Measurements from ENCODE around the gene HSP90AB1.

Gene HSP90AB1

GRCh38 chr6:44263354-44264100 is 16.6 kb downstream of the HSP90AB1 start:
- Histone ChIP-seq H3K4me2 (ENCODE audit: low read length) (peak overlapping the region; percentile 90), H3K9me3 (ENCODE audit: control insufficient read depth, insufficient read depth, low read length) (no peaks in the 10 kb centered on the region), H3K27ac (ENCODE audit: low read depth, low read length) (peak overlapping the region; percentile 93), H3K4me3 (ENCODE audit: low read length) (peak overlapping the region; percentile 86), H3K27me3 (ENCODE audit: control insufficient read depth, low read length) (peaks cover 5% of the 10 kb centered on the region), H3K9me2 (replicated peaks; ENCODE audit: control insufficient read depth, low read length) (no peaks in the 10 kb centered on the region), H3K4me1 (ENCODE audit: control insufficient read depth, low read length) (peaks cover 67% of the 10 kb centered on the region), H4K20me1 (ENCODE audit: control insufficient read depth, insufficient read depth, low read depth, low read length) (no peaks in the 10 kb centered on the region), H3K79me2 (ENCODE audit: control insufficient read depth, low read length) (peaks cover 42% of the 10 kb centered on the region), H3F3A (ENCODE audit: control insufficient read depth, insufficient read depth) (peaks cover 18% of the 10 kb centered on the region), H3K36me3 (ENCODE audit: control insufficient read depth, low read length) (peaks cover 61% of the 10 kb centered on the region)
- TF ChIP-seq CTCF (IDR thresholded peaks at IDR 0.05; ENCODE audit: low read depth, low read length, poor library complexity, severe bottlenecking) (no peak), EZH2phosphoT487 (IDR thresholded peaks at IDR 0.05; ENCODE audit: borderline replicate concordance, low read length) (no peak)

- Histone ChIP-seq H3K4me3 (ENCODE audit: low read length) (peak overlapping the region; percentile 86), H3K4me1 (ENCODE audit: control insufficient read depth, low read length) (peaks cover 62% of the 10 kb centered on the region), H3K27ac (ENCODE audit: low read depth, low read length) (peak overlapping the region; percentile 93), H3K27me3 (ENCODE audit: control insufficient read depth, low read length) (peaks cover 13% of the 10 kb centered on the region), H3K36me3 (ENCODE audit: control insufficient read depth, low read length) (peaks cover 53% of the 10 kb centered on the region), H3F3A (ENCODE audit: control insufficient read depth, insufficient read depth) (peaks cover 15% of the 10 kb centered on the region), H3K9me2 (replicated peaks; ENCODE audit: control insufficient read depth, low read length) (no peaks in the 10 kb centered on the region), H3K4me2 (ENCODE audit: low read length) (peak overlapping the region; percentile 90), H3K9me3 (ENCODE audit: control insufficient read depth, insufficient read depth, low read length) (no peaks in the 10 kb centered on the region), H3K79me2 (ENCODE audit: control insufficient read depth, low read length) (peaks cover 42% of the 10 kb centered on the region), H4K20me1 (ENCODE audit: control insufficient read depth, insufficient read depth, low read depth, low read length) (no peaks in the 10 kb centered on the region)
- TF ChIP-seq EZH2phosphoT487 (IDR thresholded peaks at IDR 0.05; ENCODE audit: borderline replicate concordance, low read length): no peak
- no peak for TF ChIP-seq CTCF (IDR thresholded peaks at IDR 0.05; ENCODE audit: low read depth, low read length, poor library complexity, severe bottlenecking)
These were observed 17.5 kb downstream of the HSP90AB1 start for GRCh38 chr6:44264154-44265006.

GRCh38 chr6:44265007-44265721 is 18.3 kb downstream of the HSP90AB1 start, which contains the start of gene NFKBIE:
Gene NFKBIE (minus strand): TSS chr6:44265551. CDS start chr6:44265346, 205 bp downstream.
- Histone ChIP-seq H3K36me3 (ENCODE audit: control insufficient read depth, low read length) (peaks cover 46% of the 10 kb centered on the region), H3K4me1 (ENCODE audit: control insufficient read depth, low read length) (peaks cover 70% of the 10 kb centered on the region), H4K20me1 (ENCODE audit: control insufficient read depth, insufficient read depth, low read depth, low read length) (no peaks in the 10 kb centered on the region), H3K79me2 (ENCODE audit: control insufficient read depth, low read length) (peaks cover 42% of the 10 kb centered on the region), H3K27me3 (ENCODE audit: control insufficient read depth, low read length) (peaks cover 21% of the 10 kb centered on the region), H3K4me3 (ENCODE audit: low read length) (peak within 1 kb of the TSS; percentile 86), H3F3A (ENCODE audit: control insufficient read depth, insufficient read depth) (peaks cover 22% of the 10 kb centered on the region), H3K27ac (ENCODE audit: low read depth, low read length) (peak within 1 kb of the TSS; percentile 93), H3K9me2 (replicated peaks; ENCODE audit: control insufficient read depth, low read length) (no peaks in the 10 kb centered on the region), H3K4me2 (ENCODE audit: low read length) (peak within 1 kb of the TSS; percentile 90), H3K9me3 (ENCODE audit: control insufficient read depth, insufficient read depth, low read length) (no peaks in the 10 kb centered on the region)
- TF ChIP-seq EZH2phosphoT487 (IDR thresholded peaks at IDR 0.05; ENCODE audit: borderline replicate concordance, low read length) (no peak), CTCF (IDR thresholded peaks at IDR 0.05; ENCODE audit: low read depth, low read length, poor library complexity, severe bottlenecking) (peak; percentile 81)
